Right renal cortex interstitium (tissue), 3 donors: Measurements from ENCODE around the gene VAV2. TPM values are rescaled to one million over a fixed set of nuclear protein-coding genes. Genes with fewer than 3 reads are reported as not detected.
"Not testable (repeated sequence)": the region's sequence is repeated elsewhere in the genome, so short reads cannot be mapped to it uniquely, and the experiment has no call there.

Source experiments
- DNase-seq, 3 donors: peaks; one replicate each; pipeline ENCODE4 v3.0.0-alpha.2; 2013; ENCODE audit warnings: low read depth in 3 of 3, low spot score in 2 of 3
- polyA plus RNA-seq, 3 donors: library from polyadenylated mRNA; unstranded; fragments of 120-200 nt; gene quantifications; one replicate each; pipeline ENCODE4 v1.2.1, GENCODE V29; 2013; ENCODE audit not compliant: insufficient read length in 3 of 3

The VAV2 gene
- polyA plus RNA-seq, 3 donors = 34.2 to 34.8 (median 34.8) TPM

GRCh38 chr9:133927041-133927440, 65.1 kb downstream of the VAV2 start:
- no peak for DNase-seq

DNA sequence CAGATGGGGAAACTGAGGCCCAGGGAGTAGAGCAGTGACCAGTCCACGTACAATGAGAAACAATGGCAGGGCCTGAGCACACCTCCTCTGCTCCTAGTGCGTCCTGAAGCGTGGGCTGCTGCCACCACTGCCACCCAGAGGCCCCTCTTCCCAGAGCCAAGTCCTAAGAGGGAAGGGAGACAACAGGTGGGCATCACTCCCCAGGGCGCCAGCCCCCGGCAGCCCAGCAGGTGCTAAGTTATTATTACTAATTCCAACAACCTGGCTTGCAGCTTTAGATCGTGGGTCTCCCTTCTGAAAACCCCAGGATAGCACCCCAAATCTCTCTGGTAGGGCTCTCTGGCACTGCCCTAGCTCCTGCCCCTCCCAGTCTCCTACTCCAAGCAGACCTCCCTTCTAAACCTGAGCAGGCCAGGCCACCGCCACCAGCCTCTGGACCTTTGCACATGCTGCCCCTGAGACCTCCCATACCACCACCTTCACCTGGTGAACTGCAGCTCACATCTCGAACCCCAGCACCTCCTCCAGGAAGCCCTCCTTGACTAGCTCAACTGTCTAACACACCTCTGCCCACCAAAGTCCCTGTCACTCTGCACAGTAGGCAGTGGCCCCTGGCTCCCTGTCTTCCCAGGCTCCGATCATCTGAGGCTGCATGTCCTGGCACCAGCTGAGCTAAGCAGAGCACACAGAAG, 65.8 kb downstream of the VAV2 start:
- DNase-seq = no peak

DNA sequence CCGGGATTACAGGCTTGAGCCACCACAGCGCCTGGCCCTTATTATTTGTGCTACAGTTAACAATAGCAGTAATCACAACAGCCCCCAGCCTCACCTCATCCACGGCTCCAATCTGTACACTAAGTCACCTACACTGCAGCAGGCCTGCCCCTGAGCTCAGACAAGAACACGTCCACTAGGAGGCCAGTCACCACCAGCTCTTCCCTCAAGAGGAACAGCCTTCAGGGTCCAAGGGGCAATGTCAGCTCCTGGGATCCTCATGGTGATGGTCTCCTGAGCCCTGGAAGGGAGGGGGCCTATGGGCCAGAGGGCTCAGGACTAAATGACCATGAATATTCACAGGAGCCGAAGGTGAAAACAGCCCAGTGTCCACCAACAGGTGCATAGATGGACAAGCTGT, 67.7 kb downstream of the VAV2 start:
- DNase-seq = no peak

GRCh38 chr9:133923608-133924007, 68.5 kb downstream of the VAV2 start:
- DNase-seq = not testable (repeated sequence)

- DNase-seq = no peak
Measured at GRCh38 chr9:133921866-133922265, 70.3 kb downstream of the VAV2 start.

GRCh38 chr9:133920471-133920870, 71.7 kb downstream of the VAV2 start:
- no peak for DNase-seq

DNA sequence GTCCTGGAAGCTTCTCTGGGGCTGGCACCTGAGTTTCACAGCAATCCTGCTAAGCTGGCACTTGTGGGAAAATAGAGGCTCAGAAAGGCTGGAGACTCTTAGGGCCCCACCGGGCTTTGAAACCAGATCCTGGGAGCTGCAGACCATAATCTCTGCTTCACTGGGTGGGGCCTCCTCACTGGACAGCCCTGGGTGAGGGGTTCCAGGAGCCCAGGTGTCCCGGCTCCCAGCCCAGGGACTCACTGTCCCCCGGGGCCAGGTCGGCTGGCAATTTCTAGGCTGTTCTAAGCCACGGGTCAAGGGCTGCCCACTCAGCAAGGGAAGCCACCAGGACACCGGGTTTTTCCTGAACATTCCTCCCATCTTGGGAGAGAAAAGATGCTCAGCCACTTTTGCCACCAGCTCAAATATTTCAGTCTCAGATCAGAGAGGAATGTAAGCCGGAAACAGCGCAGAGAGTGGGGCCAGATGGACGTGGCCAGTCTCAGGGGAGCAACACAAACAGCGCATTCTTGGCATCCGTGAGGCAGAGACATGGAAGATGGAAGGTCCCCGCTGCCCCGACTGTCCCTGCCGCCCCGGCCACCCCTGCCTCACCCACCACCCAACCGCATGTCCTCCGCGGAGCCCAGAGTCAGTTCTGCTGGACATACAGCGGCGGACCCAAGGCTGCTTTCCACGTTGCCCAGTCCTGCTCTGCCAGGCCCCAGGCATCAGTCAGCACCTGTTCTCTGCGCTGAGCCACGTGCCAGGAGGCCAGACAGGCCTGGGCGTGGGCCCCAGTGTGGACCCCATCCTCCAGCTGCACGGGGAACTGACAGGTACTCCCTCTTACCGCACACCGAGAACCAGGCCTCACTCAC, 72.6 kb downstream of the VAV2 start:
- no peak for DNase-seq

GRCh38 chr9:133918111-133918813, 73.9 kb downstream of the VAV2 start:
- DNase-seq = no peak

DNA sequence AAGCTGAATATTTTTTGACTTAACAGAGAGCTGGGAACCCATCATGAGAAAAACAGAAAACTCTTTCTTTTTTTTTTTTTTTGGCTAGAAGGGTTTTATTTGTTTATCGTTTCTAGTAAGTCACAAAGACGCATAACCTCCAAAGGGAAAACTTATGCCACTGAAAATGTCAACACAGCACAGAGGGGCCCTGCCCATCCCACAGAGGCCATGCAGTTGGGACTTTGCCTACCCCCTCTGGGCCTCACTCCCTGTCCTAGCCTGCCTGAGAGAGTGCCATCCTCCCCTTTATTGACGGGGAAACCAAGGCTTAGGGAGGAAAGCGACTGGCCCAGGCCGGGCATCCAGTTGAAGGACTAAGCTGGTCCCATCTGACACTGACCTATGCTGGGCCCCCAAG, 74.7 kb downstream of the VAV2 start:
- DNase-seq = no peak

GRCh38 chr9:133916159-133916541, 76.0 kb downstream of the VAV2 start:
- no peak for DNase-seq

- no peak for DNase-seq
Measured at GRCh38 chr9:133915534-133916158, 76.5 kb downstream of the VAV2 start.

DNA sequence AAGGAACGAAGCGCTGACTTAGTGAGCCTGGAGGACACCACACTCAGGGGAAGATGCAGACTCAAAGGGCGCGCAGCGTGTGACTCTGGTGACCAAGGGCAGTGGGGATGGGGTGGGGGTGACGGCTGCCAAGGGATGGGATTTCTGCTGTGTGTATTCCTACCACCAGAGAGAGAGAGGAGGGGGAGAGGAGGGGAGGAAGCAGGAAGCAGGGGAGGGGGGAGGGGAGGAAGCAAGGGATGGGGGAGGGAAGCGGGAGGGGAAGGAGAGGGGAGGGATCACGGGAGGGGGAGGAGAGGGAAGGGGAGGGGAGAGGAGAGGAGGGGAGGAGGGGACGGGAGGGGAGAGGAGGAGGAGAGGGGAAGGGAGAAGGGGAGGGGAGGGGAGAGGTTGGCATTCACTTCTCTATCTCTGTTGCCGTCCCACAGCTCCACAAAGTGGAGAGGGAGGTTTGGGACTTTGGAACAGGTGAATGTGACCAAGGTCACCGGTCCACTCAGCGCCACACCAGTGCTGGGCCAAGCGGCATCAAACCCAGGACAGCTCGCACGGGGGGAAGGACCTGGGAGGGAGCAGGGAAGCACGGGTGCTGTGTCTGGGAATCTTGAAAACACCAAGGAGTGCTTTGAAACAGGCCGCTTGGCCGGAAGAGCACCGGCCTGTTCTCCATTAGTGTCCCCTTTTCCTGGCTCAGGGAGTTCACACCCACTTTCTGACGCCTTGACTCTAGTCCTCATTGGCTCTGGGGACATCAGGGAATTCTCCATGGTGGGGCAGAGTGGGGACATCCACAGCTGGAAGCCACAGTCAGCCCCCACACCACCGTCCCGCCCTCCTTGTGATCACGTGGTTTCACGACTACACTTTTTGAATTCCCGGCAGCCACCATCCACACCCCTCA, 77.4 kb downstream of the VAV2 start:
- no peak for DNase-seq

DNA sequence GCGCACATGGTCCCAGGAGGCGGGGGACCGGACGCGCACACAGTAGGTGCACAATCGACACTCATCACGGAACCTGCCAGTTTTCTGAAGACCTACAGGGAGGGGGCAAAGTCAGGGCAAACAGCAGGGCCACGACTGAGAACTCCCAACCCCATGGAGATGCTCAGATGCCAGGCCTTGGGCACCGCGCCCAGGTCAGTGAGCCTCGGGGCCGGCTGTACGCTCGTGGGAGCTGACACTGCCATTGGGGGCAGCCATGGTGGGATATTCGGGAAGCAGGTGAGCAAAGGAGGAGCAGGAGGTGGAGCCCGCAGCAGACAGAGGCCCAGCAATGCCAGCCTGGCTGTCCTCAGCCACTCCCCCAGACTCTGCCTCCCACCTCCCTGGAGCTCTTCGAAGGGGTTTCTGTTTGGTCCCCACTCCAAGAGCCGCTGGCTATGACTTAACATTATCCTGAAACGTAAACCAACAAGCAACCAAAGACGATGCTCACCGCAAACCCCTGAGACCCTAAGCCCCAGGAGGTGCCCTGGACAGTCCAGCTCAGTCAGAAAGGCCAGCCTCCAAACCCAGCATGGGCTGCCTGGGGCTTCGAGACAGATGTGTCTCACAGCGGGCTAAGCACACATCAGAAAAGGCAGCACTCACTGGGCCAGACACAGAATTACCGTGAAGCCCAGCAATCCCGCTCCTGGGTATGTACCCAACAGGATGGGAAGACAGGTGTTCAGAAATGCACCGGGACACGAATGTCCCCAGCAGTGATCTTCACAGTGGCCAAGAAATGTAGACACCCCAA, 78.4 kb downstream of the VAV2 start:
- no peak for DNase-seq

- DNase-seq = no peak
Measured at GRCh38 chr9:133910855-133911514, 81.1 kb downstream of the VAV2 start.

DNA sequence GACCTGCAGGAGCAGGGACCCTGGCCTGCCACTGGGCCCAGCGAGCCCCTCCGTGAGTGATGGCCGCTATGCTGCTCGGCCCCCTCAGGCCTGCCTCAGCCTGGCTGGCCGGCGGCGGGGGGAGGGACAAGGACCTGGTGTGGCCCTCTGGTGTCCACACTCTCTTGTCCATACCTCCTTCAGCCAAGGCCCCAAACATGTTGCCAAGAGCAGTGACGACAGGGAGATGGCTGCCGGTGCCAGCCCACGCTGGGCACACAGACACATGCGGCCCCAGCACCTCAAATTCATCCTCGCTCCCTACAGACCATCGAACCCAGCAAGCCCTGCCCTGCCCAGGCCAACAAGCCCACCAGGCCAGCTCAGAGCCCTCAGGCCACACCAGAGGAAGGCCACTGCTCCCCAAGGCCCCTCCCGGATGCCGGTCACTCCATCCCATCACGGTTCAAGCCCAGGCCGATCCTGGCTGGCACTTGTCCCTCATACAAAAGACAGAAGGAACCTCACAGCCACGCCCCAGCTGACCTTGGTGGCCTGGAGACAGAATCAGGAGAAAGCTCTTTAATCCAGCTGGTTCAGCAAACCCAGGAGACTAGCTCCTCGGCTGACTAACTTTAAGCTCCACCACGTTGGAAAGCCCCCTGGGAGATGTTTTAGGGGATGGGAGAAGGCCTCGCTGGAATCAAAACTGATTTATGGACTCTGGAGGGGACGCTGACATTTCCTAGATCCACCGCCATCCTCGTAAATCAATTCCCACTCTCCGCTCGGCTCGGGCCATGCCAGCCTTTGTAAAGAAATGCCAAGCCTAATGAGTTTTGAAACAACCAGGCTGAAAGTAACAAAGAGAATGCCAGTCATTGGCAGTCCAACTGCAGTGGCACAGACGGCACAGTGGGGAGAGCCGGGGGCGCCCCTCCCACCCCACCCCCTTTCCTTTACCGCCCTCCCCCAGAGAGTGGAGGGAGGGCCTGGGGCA, 84.9 kb downstream of the VAV2 start:
- no peak for DNase-seq

- DNase-seq = no peak
Measured at GRCh38 chr9:133906218-133906617, 85.9 kb downstream of the VAV2 start.

GRCh38 chr9:133905493-133905892, 86.6 kb downstream of the VAV2 start:
- DNase-seq = no peak
